Stimulated activated CD4-positive, alpha-beta T cell treated with anti-CD3 and anti-CD28 coated beads, Interleukin-15, amount 100 ng/mL, for 48 hours (primary cell): ENCODE results near the gene CD14.
"Not testable (repeated sequence)": the region's sequence is repeated elsewhere in the genome, so short reads cannot be mapped to it uniquely, and the experiment has no call there.

Source experiments
- DNase-seq, 2 donors: peaks; one replicate each; pipeline ENCODE4 v3.0.0-alpha.2; 2020; ENCODE audit warnings: low read depth in 2 of 2

Gene CD14

DNA sequence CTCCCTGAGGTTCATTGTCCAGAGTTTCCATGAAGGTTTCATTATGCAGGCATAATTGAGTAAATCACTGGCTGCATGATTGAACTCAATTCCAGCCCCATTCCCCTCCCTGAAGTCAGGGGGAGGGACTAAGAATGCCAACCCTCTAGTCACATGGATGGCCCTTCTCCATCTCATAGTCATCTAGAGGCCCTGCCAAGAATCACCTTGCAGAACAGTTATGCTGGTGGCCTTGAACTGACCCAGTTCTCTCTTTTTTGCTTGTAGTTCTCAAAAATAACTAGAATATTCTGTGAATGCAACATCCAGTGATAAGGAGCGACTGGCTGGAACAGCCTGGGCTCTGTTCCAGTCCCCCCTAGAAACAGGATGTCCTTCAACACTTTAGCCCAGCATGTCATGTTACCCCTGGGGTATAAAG, 36.6 kb downstream of the CD14 start:
- DNase-seq = no peak

DNA sequence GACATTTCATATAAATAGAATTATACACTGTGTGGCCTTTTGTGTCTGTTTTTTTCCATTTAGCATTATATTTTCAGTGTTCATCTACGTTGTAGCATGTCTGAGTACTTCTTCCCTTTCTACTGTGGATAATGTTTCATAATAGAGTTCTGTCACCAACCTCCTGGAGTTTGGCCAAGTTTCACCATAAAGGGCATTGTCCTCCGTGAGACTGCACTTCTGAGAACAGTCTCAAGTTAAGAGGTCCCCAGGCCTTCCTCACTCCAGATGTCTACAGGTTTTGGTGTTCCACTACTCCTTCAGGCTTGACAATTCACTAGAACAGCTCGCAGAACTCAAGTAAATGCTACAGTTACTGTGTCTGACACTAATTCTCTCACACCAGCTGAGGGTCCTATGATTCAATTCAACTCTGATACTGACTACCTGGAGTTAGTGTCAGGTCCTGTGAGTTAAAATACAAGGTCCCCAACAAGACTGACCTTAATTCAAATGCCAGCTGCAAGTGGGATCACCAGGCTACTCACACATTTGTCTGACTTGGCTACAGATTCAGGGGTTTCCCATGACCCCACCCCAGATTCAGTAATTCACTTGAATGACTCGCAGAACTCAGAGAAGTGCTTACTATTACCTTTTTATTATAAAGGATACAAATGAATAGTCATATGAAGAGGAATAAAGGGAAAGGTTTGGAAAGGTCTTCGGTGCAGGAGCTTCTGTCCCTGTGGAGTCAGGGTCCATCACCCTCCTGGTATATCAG, 37.3 kb downstream of the CD14 start:
- DNase-seq = no peak

DNA sequence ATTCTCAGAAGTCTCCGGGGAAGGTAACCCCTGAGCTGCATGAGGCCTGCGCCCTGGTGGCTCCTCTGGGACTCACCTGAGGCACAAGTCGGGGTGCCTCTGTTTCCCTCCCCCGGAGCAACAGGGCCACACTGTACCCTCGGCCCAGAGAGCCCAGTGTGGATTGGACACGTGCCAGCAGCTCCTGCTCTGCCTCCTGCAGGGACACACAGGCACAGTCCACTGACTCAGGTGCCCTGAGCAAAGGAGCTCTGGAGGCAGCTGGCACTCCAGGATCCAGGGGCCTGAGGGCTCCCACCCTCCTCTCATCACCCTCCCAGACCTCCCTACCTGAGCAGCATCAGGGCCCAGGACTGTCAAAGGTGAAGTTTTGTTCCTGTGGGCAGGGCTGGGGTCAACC, 38.8 kb downstream of the CD14 start:
- DNase-seq = no peak

DNA sequence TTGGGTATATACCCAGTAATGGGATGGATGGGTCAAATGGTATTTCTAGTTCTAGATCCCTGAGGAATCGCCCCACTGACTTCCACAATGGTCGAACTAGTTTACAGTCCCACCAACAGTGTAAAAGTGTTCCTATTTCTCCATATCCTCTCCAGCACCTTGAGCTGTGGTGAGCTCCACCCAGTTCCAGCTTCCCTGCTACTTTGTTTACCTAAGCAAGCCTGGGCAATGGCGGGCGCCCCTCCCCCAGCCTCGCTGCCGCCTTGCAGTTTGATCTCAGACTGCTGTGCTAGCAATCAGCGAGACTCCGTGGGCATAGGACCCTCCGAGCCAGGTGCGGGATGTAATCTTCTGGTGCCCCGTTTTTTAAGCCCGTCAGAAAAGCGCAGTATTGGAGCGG, 39.9 kb downstream of the CD14 start:
- not testable (repeated sequence) for DNase-seq

DNA sequence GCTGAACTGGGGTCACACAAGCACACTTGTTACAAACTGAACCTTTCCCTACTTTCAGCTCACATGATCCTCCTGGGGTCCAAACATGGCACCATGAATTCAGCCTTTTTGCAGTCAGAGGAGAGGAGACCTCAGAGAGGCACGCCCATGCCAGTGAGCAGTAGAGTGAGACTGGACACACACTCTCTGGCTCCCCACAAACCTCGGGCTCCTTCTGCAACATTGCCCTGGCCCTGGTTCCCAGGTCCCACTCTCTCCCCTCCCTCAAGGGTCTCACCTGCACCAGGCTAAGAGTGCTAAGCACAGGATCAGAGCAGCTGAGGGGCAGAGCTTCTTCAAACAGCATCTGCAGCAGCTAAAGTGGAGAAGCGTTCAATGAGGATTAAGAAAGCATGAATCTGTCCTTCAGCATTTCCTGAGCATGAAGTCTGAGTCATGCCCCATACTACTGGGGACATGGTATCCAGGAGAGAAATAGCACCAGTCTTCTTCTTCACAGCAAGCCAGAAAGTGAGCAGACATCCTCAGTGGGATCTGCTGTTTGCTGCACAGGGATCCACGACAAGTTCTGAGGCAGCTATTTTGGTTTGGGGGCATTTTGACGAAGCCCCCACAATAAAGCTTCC, 41.1 kb downstream of the CD14 start:
- DNase-seq = no peak

DNA sequence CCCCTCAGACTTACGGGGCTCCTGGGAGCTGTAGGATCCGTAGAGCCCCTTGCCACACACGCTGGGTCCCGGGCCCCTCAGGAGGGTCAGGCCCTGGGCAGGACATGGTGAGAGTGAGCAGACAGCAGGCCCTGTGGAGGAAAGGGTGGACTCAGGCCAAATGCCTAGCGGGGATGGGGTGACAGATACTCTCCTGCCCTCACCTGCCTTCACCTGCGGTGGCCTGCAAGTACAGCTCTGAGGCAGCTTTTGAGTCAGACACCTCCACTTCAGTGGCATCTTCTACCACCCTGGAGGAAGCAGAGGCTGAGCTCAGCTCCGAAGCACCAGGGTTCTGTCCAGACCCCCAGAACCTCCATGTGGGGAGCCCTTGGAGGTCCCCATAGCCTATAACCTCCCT, 42.1 kb downstream of the CD14 start:
- no peak for DNase-seq

DNA sequence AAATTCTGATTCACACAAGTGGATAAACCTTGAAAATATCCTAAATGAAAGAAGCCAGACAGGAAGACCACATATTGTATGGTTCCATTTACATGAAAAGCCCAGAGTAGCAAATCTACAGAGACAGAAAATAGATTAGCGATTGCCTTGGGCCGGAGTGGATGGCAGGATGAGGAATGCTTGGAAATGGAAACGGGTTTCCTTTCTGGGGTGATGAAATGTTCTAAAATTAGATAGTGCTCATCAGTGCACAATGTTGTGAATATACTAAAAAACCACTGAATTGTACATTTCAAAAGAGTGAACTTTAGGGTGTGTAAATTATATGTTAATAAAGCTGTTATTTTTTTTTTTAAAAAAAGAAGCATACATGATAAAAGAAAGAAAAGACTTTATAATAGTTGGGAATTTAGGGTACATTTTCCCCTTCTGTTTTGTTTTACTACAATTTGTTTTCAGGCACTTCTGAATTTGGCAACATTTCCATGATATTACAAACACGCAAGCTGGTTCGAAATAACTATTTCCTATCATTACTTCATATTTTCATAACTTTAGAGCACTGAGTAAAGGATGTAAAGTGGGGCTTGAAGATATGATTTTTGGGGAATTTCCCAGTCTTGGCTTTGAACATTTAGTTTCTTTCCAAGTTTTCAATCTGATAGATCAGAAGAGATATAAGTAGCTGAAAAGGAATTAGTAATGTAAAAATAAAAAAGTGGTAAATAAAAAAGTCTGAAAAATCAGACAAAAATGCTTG, 44.5 kb downstream of the CD14 start:
- no peak for DNase-seq

DNA sequence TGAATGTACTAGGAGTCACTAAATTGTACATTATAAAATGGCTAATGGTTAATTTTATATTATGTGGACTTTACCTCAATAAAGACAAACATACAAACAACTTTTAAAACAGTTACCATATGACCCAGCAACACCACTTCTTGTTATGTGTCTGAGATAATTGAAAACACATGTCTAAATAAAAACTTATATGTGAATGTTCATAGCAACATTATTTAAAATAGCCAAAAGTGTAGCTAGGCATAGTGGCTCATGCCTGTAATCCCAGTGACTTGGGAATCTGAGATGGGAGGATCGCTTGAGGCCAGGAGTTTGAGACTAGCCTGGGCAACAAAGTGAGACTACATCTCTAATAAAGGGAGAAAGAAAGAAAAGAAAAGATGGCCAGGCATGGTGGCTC, 45.5 kb downstream of the CD14 start:
- no peak for DNase-seq
